NK-92 (cell line): ENCODE results near the gene KCTD6.

Experiments
- DNase-seq: peaks from one replicate; lab custom pipeline; 2025; ENCODE audit not compliant: unreplicated experiment; lab: John Stamatoyannopoulos, UW

The KCTD6 gene

DNA sequence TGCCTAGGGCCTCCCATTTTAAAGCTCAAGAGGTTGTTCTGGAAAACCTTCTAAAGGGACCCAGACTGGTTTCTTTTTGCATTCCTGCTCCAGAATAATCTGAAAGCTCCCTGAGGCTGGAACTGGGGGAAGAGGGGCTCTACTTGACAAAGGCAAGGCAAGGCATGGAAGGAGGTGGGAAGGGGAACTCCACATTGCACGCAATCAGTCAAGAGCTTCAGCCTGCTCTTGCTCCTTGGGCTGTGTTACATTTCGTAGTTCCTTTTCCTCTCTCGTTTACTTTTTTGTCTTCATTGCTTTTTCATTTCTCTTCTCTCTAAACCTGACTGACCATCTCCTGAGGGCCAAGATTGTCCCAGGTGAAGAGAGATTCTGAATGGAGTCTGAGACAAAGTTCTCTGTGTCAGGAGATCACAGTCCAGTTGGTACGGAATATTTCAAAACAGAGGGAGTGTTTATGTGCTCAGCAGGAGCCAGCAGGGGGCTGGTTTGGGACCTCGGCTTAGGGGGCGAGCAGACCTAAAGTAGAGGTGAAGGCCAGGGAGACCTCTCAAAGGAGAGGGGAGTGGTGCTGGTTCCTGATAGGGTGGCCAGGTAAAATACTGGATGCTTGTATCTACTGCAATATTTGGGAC, 6.0 kb upstream of the KCTD6 start:
- DNase-seq = no peak

DNA sequence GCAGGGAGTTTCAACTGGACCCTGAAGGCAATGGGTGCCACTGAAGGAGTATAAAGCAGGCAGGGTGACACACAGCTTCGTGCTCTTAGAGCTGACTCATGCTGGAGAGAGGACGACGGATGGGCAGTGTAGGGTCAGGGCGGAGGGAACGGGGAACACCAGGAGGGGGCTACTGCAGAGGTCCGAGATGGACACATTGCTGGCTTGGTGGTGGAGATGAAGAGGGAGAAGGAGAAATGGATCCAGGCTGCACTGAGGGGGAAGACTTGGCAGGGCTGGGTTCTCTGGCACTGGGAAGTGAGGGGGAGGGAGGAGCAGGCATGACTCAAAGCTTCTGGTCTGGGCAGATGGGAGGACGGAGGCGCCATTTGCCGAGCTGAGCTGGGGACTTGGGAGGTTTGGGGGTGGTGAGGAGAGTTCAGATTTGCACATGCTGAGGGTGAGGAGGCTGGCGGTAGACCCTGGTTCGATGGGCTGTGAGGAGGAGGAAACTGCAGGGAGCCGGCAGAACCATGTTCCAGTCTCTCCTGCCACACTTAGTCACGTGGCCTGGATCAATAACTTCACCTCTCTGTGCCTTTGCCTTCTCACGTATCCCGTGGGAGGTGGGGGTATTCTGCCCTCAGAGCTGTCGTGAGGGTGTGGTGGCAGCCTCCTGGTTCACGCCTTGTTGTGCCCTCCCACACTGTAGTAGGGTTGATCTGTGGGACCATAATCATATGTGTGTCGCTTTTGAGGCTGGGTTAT, 4.6 kb upstream of the KCTD6 start:
- no peak for DNase-seq

DNA sequence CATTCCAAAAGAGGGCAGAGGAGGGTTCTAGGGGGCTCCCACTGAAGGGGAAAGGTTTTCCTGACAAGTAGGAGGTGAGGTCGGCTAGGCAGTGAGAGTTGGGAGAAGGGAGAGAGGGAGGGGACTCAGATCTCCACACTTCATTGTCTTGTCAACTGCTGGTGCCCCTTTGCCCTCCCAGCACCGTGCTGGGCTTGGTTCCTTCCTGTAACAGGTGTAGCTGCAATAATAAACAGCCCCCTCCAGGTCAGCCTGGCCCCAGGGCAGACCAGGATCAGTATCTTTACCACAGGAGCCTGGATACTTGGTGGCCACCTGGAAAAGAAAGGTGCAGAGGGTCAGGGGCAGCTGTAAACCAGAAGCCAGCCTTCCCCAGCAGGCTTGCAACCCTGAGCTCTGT, 2.9 kb upstream of the KCTD6 start:
- DNase-seq = no peak

DNA sequence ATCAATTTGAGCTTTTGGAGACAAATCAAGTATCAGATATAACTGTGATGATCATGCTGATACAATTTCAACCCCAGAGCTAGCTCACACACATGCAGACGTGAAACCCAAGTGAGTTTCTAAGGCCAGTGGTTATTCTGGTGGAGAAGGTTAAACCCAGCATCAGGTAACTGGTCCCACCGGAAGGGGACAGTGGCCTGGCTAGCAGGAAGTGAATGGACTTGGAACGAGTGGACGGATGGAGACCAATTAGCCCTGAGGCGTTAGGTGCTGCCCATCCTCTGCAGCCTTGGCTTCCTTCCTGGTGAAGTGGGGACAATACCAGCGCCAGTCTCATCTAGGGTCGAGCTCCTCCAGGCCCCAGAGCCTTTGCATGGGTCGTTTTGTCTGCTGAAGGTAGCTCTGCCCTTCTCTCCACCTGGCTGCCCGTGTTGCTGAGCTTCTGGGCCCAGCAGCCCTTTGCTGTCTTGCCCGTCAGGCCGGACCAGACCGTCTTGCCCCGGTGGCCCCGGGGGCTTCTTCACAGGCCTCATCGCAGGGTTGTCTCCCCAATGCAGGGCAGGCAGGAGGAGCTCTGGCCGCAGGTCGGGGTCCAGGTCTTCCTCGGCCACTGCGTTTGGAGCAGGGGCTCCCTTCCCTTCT, 915 bp upstream of the KCTD6 start:
- DNase-seq = no peak

DNA sequence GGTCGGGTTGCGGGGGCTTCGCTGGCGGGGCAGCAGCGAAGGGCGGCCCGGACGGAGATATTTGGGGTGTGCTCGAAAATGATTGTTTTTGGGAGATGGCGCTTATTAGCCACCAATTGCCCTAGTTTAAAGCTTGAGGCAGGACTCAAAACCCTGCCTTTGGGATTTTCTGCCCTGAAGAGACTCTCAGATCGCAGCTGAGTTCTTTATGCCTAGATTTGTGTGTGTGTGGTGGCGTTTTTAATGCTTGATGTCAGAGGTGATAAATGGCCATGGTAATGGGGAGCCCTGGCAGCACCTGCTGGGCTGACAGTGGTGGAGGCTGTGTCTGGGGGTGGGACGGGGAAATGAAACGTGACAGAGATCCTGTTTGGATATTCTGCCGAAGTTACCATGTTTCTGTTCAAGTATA, 604 bp downstream of the KCTD6 start:
- DNase-seq = no peak

DNA sequence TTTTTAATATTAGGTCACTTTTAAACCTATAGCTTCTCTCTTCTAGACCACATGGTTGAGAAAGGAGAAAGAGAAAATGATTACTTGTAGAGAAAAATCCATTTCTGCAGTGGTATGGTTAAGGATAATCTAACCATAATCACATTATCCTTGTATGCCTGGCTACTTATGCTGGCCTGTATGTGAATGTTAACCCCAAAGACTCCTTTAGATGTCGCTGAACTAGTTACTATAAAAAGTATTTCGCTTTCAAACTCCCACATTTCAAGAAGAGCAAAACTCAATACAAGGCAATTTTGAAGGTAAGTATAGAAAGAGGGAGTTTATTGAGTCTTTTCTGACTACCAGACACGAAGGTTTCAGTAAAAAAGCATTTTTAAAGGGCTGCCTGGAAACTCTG, 2.2 kb downstream of the KCTD6 start:
- no peak for DNase-seq

DNA sequence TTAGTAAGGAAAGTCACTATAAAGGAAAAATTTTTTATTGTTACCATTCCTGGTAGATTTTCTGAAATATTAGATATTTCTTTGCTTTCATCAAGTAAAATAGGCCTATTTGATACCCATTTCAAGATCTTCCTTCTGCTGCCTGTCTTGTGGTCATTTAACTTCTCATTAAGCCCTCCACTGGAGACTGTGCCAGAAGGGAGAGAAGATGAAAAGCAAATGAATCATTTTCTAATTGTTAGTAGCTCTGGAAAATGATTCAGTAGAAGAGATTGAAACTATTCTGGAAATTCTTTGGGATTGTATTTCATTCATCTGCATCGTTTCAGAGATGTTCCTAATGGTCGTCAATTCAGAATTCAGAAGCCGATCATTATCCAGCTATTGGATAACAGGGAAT, 3.2 kb downstream of the KCTD6 start:
- DNase-seq = no peak

DNA sequence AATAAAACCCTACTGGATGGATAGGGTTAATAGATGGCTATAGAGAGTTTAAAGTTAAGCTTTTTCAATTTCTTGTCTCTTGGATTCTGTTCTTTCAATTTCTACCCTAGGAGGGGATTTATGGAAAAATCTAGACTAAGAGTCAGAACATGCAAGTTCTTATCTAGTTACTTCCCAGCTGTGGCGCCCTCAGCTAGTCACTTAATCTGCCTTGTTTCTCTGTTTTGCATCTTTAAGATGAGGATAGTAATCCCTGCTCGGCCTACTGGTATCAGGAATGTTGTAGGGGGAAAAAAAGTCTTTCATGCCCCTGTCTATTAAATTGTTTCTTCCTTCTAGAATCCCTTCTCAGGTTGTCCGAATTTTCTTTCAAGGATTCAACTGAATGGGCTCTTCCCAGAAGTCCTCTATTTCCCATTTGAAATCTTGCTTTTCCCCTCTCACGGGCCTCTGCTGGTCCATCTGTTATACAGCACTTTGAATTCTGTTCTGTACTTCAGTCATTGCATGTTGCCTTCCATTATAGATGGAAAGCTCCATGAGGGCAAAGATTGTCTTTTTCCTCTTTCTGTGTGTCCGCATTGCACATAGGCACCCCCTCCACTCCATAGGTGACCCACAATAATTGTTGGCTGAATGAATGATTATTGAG, 4.4 kb downstream of the KCTD6 start:
- no peak for DNase-seq

DNA sequence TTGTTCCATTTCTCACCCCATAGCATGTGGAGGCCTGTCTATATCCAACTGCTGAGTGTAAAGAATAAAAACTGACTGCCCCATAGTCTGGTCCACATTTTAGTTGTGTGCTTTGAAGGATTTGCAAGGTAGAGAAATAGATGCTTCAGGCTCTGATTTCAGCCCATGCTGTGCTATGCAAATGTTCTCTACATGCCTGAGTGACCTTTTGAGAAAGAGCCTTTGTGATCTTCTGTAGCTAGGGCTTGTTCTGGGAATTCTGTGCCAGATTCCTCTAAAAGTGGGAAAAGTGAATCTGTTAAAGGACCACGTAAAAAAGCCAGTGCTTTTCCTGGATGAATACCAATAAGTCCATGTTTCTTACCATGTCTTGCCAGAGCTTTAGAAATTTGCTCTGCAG, 5.2 kb downstream of the KCTD6 start:
- no peak for DNase-seq

DNA sequence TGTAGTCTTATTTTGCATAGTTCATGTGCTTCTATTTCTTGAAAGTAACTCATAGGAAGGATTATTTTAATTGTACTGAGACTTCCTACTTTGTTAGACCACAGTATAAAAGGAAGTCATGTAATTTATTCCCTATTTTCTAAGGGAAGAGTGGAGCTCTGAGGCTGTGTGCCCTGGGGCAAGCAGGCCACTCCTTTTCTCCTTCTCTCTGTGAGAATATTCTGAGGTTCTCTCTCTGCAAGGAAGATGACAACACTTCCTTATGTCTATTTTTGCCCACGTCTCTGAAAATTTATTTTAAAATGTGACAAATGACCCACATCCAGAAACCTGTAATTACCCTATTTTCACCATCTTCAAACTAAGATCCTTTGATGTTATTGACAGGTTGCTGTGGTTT, 11.0 kb downstream of the KCTD6 start:
- no peak for DNase-seq

DNA sequence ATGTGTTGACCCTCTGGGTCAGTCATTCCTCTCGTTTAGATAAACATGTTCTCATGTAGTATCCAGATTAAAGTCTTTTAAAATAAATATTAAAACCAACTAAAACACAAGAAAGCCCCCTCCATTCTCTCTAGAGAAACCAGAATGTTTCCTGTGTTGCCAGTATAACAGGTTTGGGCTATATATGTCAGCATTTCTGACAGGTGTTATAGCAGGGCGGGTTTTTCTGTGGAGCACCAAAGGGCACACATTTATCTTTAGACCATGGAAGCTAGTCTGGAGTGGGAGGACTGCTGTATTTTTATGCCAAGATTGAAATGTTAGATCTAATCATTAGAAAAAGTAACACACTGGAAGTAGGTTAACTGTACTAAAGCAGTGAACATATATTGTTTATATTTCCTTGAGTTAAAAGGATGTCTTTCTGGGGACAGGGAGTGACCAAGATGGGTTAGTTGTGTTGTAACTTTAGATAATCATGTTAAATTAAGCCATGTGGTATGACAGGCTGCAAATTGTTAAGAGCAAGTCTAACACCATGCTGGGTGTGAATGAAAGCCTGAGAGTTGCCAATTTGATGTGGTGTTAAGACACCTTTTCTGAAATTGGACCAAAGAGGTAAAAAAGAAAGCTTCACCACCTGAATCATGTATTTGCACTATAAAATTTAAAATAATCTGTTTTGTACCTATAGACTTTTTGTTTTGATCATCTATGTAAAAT, 15.6 kb downstream of the KCTD6 start:
- DNase-seq = no peak

DNA sequence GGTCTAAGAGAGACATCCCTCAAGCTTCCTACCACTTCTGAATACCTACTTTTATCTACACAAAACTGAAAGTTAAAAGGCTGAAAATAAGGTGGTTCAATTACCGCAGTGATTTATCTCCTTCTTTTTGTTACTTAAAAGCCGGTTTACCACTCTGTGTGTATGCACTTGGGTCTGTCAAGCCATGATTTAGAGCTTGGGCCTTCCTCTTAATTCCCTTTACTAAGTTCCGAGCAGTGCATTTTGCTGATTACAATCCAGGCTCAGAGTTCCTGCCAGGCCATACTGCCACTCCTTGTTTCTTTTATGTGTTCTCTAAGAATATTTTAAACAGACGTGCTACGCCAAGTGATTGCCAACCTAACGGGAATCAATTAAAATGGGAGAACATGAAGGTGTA, 16.5 kb downstream of the KCTD6 start:
- DNase-seq = no peak

DNA sequence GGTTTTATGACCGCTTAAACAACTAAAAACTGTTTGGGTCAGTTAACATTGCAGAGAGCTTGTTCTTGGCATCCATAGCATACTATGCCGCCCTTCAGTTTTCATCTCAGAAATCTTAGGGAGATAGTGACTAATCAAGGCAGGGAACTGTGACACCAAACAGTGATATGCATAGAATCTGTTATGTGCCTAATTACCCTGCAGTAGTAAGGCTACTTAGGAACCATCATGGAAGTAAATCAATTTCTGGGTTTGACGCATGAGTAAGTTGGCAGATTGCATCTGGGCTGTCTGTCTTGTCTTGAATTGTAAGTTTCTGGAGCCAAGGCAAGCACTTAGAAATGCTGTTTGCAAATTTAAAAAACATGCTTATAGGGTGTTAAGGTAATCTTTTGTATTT, 22.5 kb downstream of the KCTD6 start:
- no peak for DNase-seq

DNA sequence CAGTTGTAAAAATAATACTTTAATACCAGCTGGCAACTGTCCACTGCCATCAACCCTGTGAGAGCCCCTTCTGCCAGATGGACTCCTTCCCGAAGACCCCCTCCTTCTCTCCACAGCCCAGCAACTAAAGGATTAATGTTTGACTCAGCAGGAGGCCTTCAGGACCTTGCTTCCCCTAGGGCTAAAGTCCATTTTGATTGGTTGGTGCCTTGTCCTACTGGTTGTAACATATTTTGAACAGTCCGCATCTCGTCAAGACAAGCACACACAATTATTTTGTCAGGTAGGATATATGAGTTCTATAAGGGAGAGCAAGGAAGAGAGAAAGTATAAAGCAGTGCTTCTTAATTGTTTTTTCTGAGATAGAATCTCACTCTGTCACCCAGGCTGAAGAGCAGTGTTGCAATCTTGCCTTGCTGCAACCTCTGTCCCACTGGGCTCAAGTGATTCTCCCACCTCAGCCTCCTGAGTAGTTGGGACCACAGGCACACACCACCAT, 26.4 kb downstream of the KCTD6 start:
- no peak for DNase-seq

DNA sequence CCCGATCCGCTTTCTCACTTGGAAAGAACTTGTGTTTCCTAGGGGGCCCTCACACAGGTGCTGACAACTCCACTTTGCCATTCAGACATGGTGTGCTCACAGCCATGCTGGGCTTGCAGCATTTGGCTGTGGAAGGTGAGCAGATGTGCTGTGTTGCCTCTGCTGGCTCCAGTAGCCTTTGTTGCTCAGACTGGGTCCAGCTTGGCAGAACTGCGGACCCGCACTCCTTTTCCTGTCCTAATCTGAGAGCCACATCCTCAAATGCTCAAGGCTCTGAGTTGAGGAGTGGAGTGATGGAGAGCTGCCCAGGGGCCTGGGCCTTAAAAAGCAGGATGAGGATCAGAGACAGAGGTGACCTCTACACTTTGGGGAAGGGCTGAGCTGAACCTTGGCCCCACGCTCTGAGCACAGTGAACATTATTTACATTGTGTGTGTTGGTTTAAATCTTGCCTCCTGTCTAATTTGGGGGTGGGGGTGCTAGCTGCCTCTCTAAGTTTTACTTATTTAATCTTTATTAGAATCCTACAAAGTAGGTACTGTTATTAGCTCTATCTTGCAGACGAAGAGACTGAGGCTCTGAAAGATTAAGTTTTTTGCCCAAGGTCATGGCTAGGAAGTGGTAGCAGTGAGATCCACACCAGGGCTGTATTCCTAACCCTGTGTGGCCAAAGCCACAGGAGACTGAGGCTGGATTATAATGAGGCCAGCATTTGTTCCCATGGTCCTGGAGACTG, 27.9 kb downstream of the KCTD6 start:
- no peak for DNase-seq

DNA sequence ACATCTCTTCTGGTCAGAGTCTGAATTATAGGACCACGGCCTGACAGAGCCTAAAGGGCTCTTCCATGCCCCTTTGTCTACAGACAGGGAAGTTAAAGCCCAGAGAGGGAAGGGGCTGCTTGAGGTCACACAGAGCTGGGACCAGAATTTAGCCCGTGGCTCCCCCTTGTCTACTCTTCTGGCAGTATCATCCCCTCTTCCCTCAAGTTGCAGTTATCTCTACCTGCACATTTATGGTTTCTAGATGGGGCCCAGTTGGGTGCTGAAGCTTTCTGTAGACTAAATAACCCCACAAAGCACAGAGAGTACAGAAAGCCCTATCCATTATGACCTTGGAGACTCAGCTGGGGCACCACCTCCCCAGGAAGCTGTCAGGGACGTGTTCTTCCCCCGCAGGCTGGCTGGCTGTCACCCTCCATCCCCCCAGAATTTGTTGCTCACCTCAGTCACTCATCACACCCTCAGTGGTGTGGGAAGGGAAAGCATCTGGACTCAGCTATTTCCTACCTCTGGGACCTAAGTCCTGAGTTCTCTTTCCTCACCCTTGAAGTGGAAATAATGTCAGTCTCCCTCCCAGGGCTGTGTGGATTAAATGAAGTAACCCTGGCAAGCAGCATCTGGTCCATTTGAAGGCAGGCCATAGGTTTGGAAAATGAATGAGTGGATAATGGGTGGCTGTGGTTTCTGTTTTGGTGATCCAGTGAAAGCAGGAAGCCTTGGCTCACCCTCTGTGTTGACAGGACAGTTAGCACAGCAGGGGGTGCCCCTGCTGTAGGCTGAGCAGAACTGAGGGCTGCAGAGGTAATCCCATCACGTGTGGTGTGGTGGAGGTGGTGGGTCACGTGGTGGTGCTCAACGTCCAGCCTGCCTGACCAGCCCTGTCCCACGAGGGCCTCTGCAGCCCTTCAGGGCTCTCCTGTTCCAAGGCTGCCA, 28.8 kb downstream of the KCTD6 start:
- DNase-seq = no peak

DNA sequence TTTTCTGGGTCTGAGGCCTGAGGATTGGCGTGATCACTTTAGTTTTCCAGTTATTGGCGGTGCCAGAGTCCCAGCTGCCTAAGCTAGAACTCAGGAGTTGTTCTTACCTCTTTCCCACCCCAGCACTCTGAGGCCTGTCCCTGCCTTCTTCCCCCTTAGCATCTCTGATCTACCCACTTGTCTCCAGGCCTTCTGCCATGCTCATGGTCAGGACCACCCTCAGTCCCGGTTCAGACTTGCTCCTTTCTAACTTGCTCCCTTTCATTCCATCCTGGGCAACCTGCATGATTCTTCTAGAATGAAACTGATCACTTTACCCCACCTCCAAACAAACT, 29.4 kb downstream of the KCTD6 start:
- no peak for DNase-seq

DNA sequence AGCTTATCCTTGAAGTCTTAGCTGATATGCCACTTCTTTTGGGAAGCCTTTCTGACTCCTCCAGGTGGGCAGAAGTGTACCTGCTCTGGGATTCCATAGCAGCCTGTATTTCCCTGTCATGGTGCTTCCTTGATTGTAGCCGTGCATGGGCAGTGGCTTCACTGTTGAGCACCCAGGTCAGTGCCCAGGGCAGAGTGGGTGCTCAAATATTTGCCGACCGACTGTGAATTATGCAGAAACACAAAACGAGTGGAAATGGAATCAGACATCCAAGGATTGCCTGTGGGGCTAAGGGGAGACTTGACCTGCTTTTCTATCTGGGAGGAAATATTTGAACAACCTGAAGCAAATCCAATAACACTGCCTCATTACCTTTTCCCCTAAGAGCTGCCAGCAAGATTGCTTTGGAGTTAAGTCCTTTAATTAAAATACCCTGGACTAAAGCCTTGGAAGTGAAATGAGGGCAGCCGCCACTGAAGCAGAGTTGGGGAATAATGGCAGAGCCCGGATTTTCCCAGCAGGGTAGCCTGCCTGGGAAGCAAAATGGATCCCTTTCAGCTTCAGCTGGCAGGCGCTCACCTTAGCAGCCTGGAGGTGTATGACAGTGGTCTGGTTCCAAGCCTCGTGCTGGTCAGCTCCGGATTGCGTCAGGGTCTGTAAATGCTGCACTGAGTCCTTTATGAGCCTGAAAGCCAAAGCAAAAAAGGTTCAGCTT, 30.2 kb downstream of the KCTD6 start:
- DNase-seq = no peak
